ENCODE results near the gene GIMAP7.

Gene GIMAP7

DNA sequence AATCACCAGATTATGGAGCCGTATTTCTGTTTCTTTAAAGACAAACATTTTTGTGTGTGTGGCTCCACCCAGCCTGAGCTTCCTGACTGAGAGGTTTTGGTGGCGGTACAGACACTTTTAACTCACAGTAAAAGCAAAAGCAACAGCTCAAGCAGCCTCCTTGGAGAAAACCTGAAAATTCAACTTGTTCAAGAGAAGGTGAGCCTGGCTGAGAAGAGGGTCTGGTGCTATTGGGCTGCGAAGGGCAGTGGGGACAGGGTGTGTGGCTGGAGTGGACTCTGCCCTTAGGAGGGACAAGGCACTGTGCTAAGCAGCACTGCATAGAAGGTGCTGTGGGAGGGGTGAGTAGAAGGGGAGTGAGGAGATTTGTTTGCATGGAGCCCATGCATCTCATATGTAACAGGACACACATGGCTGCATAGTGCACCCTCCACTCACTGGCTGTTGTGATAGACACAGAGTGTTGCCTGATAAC lies at the start of gene GIMAP7:
Gene GIMAP7 (plus strand): TSS at position 125 of the 475 bp plus-strand sequence. CDS start 5,103 bp downstream, outside the sequence.
- DNase-seq (ENCODE audit: low read depth): no peak
- TF ChIP-seq, protein P1, sequence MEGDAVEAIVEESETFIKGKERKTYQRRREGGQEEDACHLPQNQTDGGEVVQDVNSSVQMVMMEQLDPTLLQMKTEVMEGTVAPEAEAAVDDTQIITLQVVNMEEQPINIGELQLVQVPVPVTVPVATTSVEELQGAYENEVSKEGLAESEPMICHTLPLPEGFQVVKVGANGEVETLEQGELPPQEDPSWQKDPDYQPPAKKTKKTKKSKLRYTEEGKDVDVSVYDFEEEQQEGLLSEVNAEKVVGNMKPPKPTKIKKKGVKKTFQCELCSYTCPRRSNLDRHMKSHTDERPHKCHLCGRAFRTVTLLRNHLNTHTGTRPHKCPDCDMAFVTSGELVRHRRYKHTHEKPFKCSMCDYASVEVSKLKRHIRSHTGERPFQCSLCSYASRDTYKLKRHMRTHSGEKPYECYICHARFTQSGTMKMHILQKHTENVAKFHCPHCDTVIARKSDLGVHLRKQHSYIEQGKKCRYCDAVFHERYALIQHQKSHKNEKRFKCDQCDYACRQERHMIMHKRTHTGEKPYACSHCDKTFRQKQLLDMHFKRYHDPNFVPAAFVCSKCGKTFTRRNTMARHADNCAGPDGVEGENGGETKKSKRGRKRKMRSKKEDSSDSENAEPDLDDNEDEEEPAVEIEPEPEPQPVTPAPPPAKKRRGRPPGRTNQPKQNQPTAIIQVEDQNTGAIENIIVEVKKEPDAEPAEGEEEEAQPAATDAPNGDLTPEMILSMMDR (conservative IDR thresholded peaks at IDR 0.05; ENCODE audit: low read length): no peak
- H3K4me3 ChIP-seq (ENCODE audit: low read length): no peak within 1 kb of the TSS

DNA sequence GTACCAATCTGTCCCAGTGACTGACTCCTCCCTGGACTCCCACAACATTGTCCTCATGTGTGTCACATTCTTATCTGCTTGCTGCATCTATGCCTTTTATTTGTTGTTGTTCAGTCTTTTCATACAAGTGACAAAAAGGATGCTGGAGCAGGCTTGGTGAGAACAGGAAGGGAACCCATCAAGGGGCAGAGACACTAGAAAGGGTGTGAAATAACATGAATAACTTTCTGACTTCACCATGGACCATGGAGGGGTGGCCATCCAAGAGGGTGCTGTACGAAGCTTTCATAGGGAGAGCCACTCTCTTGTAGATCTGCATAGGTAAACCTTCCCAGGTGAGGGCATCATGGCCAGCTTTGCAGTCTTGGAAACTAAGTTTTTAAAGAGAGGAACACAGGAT lies 49.7 kb upstream of the GIMAP7 start:
- TF ChIP-seq, protein P1 (conservative IDR thresholded peaks at IDR 0.05; ENCODE audit: low read length): no peak
- H3K4me3 ChIP-seq (ENCODE audit: low read length): no peak overlapping the region
- DNase-seq (ENCODE audit: low read depth): no peak

DNA sequence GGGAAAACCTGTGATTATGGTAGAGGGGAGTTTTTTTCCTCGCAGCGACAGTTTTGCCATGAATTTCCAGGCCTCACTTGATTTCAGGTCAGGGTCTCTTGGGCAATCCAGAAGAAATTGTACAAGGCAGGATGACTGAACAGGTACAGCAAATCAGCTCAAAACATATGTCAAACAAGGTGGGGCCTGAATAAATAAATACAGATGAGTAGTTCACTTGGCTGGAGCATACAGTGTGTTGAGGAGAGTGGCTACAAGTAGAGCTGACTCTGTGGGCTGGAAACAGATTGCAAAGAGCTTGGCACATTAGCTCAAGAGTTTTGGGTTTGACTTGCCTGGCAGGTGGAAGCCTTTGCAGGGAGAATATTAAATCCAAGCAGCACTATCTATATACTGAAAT lies 49.3 kb upstream of the GIMAP7 start:
- H3K4me3 ChIP-seq (ENCODE audit: low read length): no peak overlapping the region
- TF ChIP-seq, protein P1 (conservative IDR thresholded peaks at IDR 0.05; ENCODE audit: low read length): no peak
- no peak for DNase-seq (ENCODE audit: low read depth)

DNA sequence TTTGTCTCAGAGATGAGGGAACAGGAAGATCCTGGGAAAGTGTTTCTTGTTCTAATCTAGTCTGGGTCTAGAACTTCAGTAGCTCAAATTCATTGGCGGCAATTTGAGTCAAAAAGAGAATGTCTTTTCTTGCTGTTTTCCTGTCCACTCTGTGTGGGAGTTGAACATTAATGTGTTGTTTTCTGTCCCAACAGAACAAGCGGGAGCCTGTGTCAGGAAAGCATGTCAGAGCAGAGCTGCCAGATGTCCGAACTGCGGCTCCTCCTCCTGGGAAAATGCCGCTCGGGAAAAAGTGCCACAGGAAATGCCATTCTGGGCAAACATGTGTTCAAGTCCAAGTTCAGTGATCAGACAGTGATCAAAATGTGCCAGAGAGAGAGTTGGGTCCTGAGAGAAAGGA lies 48.2 kb upstream of the GIMAP7 start:
- H3K4me3 ChIP-seq (ENCODE audit: low read length): no peak overlapping the region
- DNase-seq (ENCODE audit: low read depth): no peak
- TF ChIP-seq, protein P1 (conservative IDR thresholded peaks at IDR 0.05; ENCODE audit: low read length): no peak

DNA sequence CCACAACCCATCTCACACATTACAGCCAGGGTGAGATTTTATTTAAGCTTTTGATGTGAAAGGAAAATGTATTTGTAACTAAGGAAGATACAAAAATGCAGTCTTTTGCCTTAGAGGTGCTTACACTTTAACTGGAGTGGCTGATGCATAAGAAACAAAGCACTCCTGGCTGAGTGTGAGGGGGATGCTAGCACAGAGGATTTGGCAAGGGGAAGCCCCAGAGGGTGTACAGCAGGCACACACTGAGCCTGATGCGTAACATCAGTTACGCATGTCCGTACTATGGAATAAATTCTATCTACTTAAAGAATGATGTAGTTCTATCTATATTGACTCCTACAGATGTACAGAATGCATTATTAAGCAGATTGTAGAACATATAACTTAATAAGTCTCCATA lies 46.4 kb upstream of the GIMAP7 start:
- DNase-seq (ENCODE audit: low read depth): no peak
- TF ChIP-seq, protein P1 (conservative IDR thresholded peaks at IDR 0.05; ENCODE audit: low read length): no peak

DNA sequence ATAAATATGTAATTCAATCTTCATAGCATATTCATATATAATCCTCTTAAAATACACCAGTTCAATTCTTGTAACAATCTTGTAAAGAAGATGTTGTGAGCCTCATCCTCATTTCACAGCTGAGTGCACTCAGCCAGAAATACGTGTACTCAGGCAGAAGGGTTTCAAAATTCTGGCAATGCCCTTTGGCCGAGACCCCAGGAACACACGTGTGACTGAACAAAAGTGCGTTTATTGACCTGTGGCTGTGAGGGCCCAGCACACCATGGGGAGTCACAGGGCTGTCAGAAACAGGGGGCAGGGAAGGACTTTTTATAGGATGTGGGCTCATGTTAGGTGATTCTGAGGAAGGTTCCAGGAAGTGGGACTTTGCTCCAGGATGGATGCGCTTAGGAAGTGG lies 42.8 kb upstream of the GIMAP7 start:
- DNase-seq (ENCODE audit: low read depth): no peak
- H3K4me3 ChIP-seq (ENCODE audit: low read length): no peak overlapping the region
- TF ChIP-seq, protein P1 (conservative IDR thresholded peaks at IDR 0.05; ENCODE audit: low read length): no peak

More for the DNA sequence above, 46.4 kb upstream of the GIMAP7 start:
- H3K4me3 ChIP-seq (ENCODE audit: low read length): no peak overlapping the region

DNA sequence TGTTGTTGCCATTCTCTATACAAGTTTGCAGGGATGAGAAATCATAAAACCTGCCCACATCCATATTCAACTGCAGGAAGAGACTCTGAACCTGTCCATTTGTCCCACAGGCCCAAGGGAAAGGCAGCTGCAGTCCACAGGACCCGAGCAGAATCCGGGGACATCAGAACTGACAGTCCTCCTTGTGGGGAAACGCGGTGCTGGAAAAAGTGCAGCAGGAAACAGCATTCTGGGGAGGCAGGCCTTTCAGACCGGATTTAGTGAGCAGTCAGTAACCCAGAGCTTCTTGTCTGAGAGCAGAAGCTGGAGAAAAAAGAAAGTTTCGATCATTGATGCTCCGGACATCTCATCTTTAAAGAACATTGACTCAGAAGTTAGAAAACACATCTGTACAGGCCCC lies 40.8 kb upstream of the GIMAP7 start:
- H3K4me3 ChIP-seq (ENCODE audit: low read length): no peak overlapping the region
- no peak for DNase-seq (ENCODE audit: low read depth)
- TF ChIP-seq, protein P1 (conservative IDR thresholded peaks at IDR 0.05; ENCODE audit: low read length): no peak

Data from AG10803 (cell line).